K562 (cell line): Measurements from ENCODE around the gene ZNF655. TPM values are rescaled to one million over a fixed set of nuclear protein-coding genes. Genes with fewer than 3 reads are reported as not detected.
A peak's percentile ranks its signal among the peaks of the same experiment; 100 is the strongest.

Experiments used
- ATAC-seq: fragments of 200-7000 bp; cut with Tn5 transposase; 3 replicates; pipeline ENCODE4 v1.9.1; 2020; ENCODE audit warnings: moderate library complexity
- BruUV-seq: library from RNA; stranded (reverse); fragments of 400-500 nt; replicated peaks from 2 replicates; lab custom pipeline; 2021; lab: Mats Ljungman, UMichigan
- CTCF ChIA-PET: fragments of 300-600 bp; formaldehyde crosslinking; extraction: SDS; loops from one replicate; lab custom pipeline; 2021; ENCODE audit warnings: low intra/inter-chr PET ratio; lab: Yijun Ruan, JAX
- POLR2A ChIA-PET: fragments of 300-600, 350-650 bp; sonication (Branson Sonifier 250); formaldehyde crosslinking; extraction: SDS; loops from one replicate; lab custom pipeline; 2021; ENCODE audit warnings: antibody characterized with exemption, inconsistent platforms; lab: Yijun Ruan, JAX
- DNase-seq, 4 experiments: peaks; one replicate each; pipeline versions ENCODE4 v3.0.0 to v3.0.0-alpha.2; 2011 to 2018; ENCODE audit warnings: low spot score in 3 of 4, mixed read lengths in 3 of 4; ENCODE audit errors: extremely low read depth in 1 of 4
- FAIRE-seq: peaks from 2 replicates; lab custom pipeline; 2011; peaks lifted over from hg19 to GRCh38; lab: Jason Lieb, UNC
- H2AFZ ChIP-seq: 2 replicates; pipeline ENCODE4 v1.6.0; 2011; ENCODE audit warnings: low read depth, low read length, control low read depth, inconsistent platforms
- H3K27ac ChIP-seq: fragments of 200-600 bp; 3 replicates; pipeline ENCODE4 v1.8.0; 2011; ENCODE audit warnings: low read depth, mild to moderate bottlenecking, control low read depth, inconsistent platforms, low read length, moderate library complexity, mixed read lengths; ENCODE audit errors: extremely low read depth
- H3K27me3 ChIP-seq, 2 experiments: fragments of 300-600 bp in 1 of 2; 2 replicates in 1 of 2; 3 replicates in 1 of 2; pipeline versions ENCODE4 v1.6.0 to v1.8.0; 2011; ENCODE audit warnings: inconsistent platforms in 2 of 2, low read length in 2 of 2, mild to moderate bottlenecking in 1 of 2, mixed read lengths in 1 of 2, moderate library complexity in 1 of 2; ENCODE audit not compliant: control insufficient read depth in 2 of 2, insufficient read depth in 2 of 2
- H3K36me3 ChIP-seq: fragments of 300-600 bp; 3 replicates; pipeline ENCODE4 v1.8.0; 2011; ENCODE audit warnings: mild to moderate bottlenecking, low read length, inconsistent platforms; ENCODE audit not compliant: control insufficient read depth, insufficient read depth
- H3K4me1 ChIP-seq, 2 experiments: fragments of 200-600 bp in 1 of 2; replicated peaks in 1 of 2; 2 replicates in 1 of 2; 3 replicates in 1 of 2; pipeline versions ENCODE4 v1.5.1 to v1.8.0; 2011; ENCODE audit warnings: inconsistent platforms in 2 of 2, low read length in 2 of 2, mild to moderate bottlenecking in 1 of 2, mixed read lengths in 1 of 2, moderate library complexity in 1 of 2; ENCODE audit not compliant: control insufficient read depth in 2 of 2, insufficient read depth in 2 of 2
- H3K4me2 ChIP-seq: 2 replicates; pipeline ENCODE4 v1.6.1; 2011; ENCODE audit warnings: low read length, control low read depth, inconsistent platforms, mixed read lengths; ENCODE audit not compliant: insufficient read depth
- H3K4me3 ChIP-seq: fragments of 200-600 bp; sonication (generic), shearing (Covaris generic); 2 replicates; pipeline ENCODE4 v1.5.1; 2016; ENCODE audit warnings: control low read depth, inconsistent platforms
- H3K79me2 ChIP-seq: fragments of 200-600 bp; 3 replicates; pipeline ENCODE4 v1.8.0; 2011; ENCODE audit warnings: low read length, inconsistent platforms; ENCODE audit not compliant: control insufficient read depth, insufficient read depth
- H3K9ac ChIP-seq, 2 experiments: 2 replicates each; pipeline versions ENCODE4 v1.6.0 to v1.6.1; 2011; ENCODE audit warnings: low read depth in 2 of 2, low read length in 2 of 2, control low read depth in 1 of 2, inconsistent platforms in 1 of 2, mild to moderate bottlenecking in 1 of 2, mixed read lengths in 1 of 2; ENCODE audit not compliant: insufficient read depth in 1 of 2
- H3K9me1 ChIP-seq: one replicate; pipeline ENCODE4 v1.6.0; 2011; ENCODE audit warnings: inconsistent platforms, mild to moderate bottlenecking, low read length, moderate library complexity; ENCODE audit not compliant: control insufficient read depth, insufficient read depth
- H3K9me3 ChIP-seq: replicated peaks from 2 replicates; pipeline ENCODE4 v1.5.1; 2011; ENCODE audit warnings: low read depth, low read length, inconsistent platforms; ENCODE audit not compliant: control insufficient read depth, insufficient read depth
- H4K20me1 ChIP-seq: replicated peaks from 2 replicates; pipeline ENCODE4 v1.6.1; 2011; ENCODE audit warnings: low read length, inconsistent platforms, mixed read lengths; ENCODE audit not compliant: control insufficient read depth, insufficient read depth
- BRD9 ChIP-seq: fragments of 450-650 bp; IDR thresholded peaks from 2 replicates; pipeline ENCODE4 v1.6.1; 2018; ENCODE audit warnings: low read depth; ENCODE audit not compliant: partially characterized antibody
- KLF13 ChIP-seq: fragments of 450-650 bp; IDR thresholded peaks from 2 replicates; pipeline ENCODE4 v1.6.1; 2016; ENCODE audit warnings: missing genetic modification characterization, low read depth, mild to moderate bottlenecking, missing compliant biosample characterization, moderate library complexity, borderline replicate concordance
- MAFF ChIP-seq: IDR thresholded peaks from 2 replicates; pipeline ENCODE4 v1.6.1; 2012; ENCODE audit warnings: low read length, improper control_type of control experiment
- MIER1 ChIP-seq: fragments of 450-650 bp; IDR thresholded peaks from 2 replicates; pipeline ENCODE4 v1.6.1; 2016; ENCODE audit warnings: antibody characterized with exemption, mild to moderate bottlenecking, low read depth
- POLR2A ChIP-seq: fragments of 450-650 bp; conservative IDR thresholded peaks from 2 replicates; pipeline ENCODE4 v1.6.1; 2016
- RFX1 ChIP-seq: fragments of 450-650 bp; IDR thresholded peaks from 2 replicates; pipeline ENCODE4 v1.6.1; 2016; ENCODE audit warnings: mild to moderate bottlenecking, moderate library complexity
- STAT5A ChIP-seq: IDR thresholded peaks from 2 replicates; pipeline ENCODE4 v1.6.1; 2012; ENCODE audit warnings: low read length, inconsistent platforms, borderline replicate concordance
- TCF7 ChIP-seq: sonication (generic); IDR thresholded peaks from 2 replicates; pipeline ENCODE4 v1.6.1; 2016; ENCODE audit warnings: antibody characterized with exemption, borderline replicate concordance
- WGBS: fragments of 100-300 bp; shearing (Covaris generic); methylation state at CpG from one replicate; pipeline ENCODE4 v1.1.6; 2016; ENCODE audit warnings: low coverage, mixed read lengths; ENCODE audit not compliant: insufficient coverage; ENCODE audit errors: missing lambda C conversion rate; 5-methylcytosine and 5-hydroxymethylcytosine counted together
- in situ Hi-C: fragments of 300-500 bp; cut with MboI; formaldehyde crosslinking; loops from 4 replicates; pipeline ENCODE4 v1.15.0; 2018; ENCODE audit warnings: inconsistent platforms, mixed read lengths
- intact Hi-C: fragments of 100-400 bp; cut with micrococcal nuclease; formaldehyde crosslinking; loops from 2 replicates; pipeline ENCODE4 v1.14.2; 2022
- polyA plus RNA-seq, 8 experiments: library from polyadenylated mRNA; depleted of rRNA in 4 of 8; stranded (reverse) in 5 of 8; unstranded in 3 of 8; fragments of >200 nt; fragmentation: Nextera tagmentation in 2 of 8; fragmentation: Illumina TruSeq in 1 of 8; extraction: Ambion mirVana in 2 of 8; extraction: Trizol in 1 of 8; gene quantifications; 2 replicates each; pipeline versions ENCODE4 v1.2.1 to v1.2.3, GENCODE V29; 2011 to 2014; ENCODE audit warnings: inconsistent platforms in 1 of 8, missing spikeins in 1 of 8
- total RNA-seq, 7 experiments: library from RNA; depleted of rRNA in 6 of 7; stranded (reverse); fragments of >200 nt in 6 of 7; fragmentation: Illumina TruSeq in 2 of 7; extraction: Trizol in 2 of 7; gene quantifications; 2 replicates each; pipeline versions ENCODE4 v1.2.1 to v1.2.3, GENCODE V29; 2011 to 2021; ENCODE audit warnings: low replicate concordance in 1 of 7
- TF ChIP-seq, protein P1 (sequence below): sonication (generic); formaldehyde crosslinking; IDR thresholded peaks from 2 replicates; pipeline ENCODE4 v1.8.0; 2022; ENCODE audit warnings: missing genetic modification reagents, mild to moderate bottlenecking, moderate library complexity, borderline replicate concordance
- TF ChIP-seq, protein P2 (sequence below): fragments of 450-650 bp; IDR thresholded peaks from 2 replicates; pipeline ENCODE4 v1.6.1; 2016; ENCODE audit warnings: mild to moderate bottlenecking
- TF ChIP-seq, protein P3 (sequence below): fragments of 450-650 bp; formaldehyde crosslinking; IDR thresholded peaks from 2 replicates; pipeline ENCODE4 v1.4.0; 2020; ENCODE audit warnings: mild to moderate bottlenecking, moderate library complexity
- TF ChIP-seq, protein P4 (sequence below): fragments of 250-450 bp; sonication (Bioruptor Pico); IDR thresholded peaks from 2 replicates; pipeline ENCODE4 v1.8.0; 2022; ENCODE audit warnings: moderate library complexity, mild to moderate bottlenecking, inconsistent platforms

ZNF655 gene
- total and polyA plus RNA-seq, 9 of the 15 experiments (the other 6 are each of a cell fraction or from before 2014, with no cell fraction given) = 25.7 to 130 (median 95.2) TPM

DNA sequence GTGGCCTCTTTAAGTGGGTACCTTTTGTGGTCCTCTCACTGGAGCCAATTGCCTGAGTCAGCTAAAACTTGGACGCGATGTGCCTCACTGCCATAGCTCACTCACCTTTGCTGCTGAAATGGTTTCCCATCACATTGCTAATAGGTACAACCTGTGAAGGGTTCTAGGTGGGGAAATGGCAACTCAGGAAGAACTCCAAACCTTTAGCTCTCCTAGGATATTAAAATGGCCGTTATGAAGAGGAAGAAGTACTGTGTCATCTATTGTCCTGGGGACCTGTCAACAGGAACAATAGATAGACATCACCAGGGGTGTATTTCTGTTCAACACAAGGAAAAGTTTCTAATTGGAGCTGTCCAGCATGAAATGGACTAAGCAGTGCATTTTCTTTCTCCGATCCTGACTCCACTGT is 1.2 kb upstream of the ZNF655 start:
- H3K4me3 ChIP-seq = peak overlapping the region; percentile 88
- H3K27ac ChIP-seq = peak overlapping the region; percentile 95
- DNase-seq (peak in 3 of 4 experiments; percentile 30 to 38 (median 32)), FAIRE-seq (no peak), ATAC-seq (no peak)
- WGBS = 69% methylated on average over 4 of the region's 4 CpGs
- no peaks in the 10 kb centered on the region for H3K9me3 ChIP-seq
- in situ Hi-C loops = no loop called here
- peak overlapping the region; percentile 100 for H3K4me2 ChIP-seq
- ChIA-PET POLR2A (interaction anchor here (0.6 to 4.5 kb wide), 14 partner anchors 10 to 363 kb away, joined by 3 to 31 read pairs (median 6); partner anchors contain the start of genes BUD31, PDAP1, TRIM4 and ZKSCAN5), CTCF (no interaction called here)
- H3K9me1 ChIP-seq = peaks cover 6% of the 10 kb centered on the region
- peaks cover 57% of the 10 kb centered on the region for H3K79me2 ChIP-seq
- BruUV-seq = no TSS peak
- peaks cover 16 to 22% of the 10 kb centered on the region in 2 experiments; a peak in 4 of 5 replicates for H3K4me1 ChIP-seq
- H3K9ac ChIP-seq = peak overlapping the region; percentile 87 to 100
- H3K27me3 ChIP-seq = no peaks in the 10 kb centered on the region
- H2AFZ ChIP-seq = no peak overlapping the region
- intact Hi-C loops = loop anchor here (10.0 kb wide), 1 partner anchor 82 kb away; the partner anchor contains the start of gene ZNF789
- H4K20me1 ChIP-seq = 0 out of 2 replicates have a peak, but pooled peaks cover 6% of the 10 kb centered on the region
- peaks cover 62% of the 10 kb centered on the region for H3K36me3 ChIP-seq
- TF ChIP-seq MIER1 (peak; percentile 39; the same call in 1 of the 2 replicates), RFX1 (no peak), STAT5A (no peak), BRD9 (no peak), POLR2A (no peak), MAFF (peak; percentile 92), KLF13 (tag) (no peak), TCF7 (no peak)
- TF ChIP-seq, protein P1, sequence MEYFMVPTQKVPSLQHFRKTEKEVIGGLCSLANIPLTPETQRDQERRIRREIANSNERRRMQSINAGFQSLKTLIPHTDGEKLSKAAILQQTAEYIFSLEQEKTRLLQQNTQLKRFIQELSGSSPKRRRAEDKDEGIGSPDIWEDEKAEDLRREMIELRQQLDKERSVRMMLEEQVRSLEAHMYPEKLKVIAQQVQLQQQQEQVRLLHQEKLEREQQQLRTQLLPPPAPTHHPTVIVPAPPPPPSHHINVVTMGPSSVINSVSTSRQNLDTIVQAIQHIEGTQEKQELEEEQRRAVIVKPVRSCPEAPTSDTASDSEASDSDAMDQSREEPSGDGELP = no peak
- TF ChIP-seq, protein P2, sequence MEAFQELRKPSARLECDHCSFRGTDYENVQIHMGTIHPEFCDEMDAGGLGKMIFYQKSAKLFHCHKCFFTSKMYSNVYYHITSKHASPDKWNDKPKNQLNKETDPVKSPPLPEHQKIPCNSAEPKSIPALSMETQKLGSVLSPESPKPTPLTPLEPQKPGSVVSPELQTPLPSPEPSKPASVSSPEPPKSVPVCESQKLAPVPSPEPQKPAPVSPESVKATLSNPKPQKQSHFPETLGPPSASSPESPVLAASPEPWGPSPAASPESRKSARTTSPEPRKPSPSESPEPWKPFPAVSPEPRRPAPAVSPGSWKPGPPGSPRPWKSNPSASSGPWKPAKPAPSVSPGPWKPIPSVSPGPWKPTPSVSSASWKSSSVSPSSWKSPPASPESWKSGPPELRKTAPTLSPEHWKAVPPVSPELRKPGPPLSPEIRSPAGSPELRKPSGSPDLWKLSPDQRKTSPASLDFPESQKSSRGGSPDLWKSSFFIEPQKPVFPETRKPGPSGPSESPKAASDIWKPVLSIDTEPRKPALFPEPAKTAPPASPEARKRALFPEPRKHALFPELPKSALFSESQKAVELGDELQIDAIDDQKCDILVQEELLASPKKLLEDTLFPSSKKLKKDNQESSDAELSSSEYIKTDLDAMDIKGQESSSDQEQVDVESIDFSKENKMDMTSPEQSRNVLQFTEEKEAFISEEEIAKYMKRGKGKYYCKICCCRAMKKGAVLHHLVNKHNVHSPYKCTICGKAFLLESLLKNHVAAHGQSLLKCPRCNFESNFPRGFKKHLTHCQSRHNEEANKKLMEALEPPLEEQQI = 0 out of 2 replicates have a peak, but pooled peaks have one; percentile 29
- TF ChIP-seq, protein P3, sequence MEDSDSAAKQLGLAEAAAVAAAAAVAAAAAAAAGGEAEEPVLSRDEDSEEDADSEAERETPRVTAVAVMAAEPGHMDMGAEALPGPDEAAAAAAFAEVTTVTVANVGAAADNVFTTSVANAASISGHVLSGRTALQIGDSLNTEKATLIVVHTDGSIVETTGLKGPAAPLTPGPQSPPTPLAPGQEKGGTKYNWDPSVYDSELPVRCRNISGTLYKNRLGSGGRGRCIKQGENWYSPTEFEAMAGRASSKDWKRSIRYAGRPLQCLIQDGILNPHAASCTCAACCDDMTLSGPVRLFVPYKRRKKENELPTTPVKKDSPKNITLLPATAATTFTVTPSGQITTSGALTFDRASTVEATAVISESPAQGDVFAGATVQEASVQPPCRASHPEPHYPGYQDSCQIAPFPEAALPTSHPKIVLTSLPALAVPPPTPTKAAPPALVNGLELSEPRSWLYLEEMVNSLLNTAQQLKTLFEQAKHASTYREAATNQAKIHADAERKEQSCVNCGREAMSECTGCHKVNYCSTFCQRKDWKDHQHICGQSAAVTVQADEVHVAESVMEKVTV = no peak
- TF ChIP-seq, protein P4, sequence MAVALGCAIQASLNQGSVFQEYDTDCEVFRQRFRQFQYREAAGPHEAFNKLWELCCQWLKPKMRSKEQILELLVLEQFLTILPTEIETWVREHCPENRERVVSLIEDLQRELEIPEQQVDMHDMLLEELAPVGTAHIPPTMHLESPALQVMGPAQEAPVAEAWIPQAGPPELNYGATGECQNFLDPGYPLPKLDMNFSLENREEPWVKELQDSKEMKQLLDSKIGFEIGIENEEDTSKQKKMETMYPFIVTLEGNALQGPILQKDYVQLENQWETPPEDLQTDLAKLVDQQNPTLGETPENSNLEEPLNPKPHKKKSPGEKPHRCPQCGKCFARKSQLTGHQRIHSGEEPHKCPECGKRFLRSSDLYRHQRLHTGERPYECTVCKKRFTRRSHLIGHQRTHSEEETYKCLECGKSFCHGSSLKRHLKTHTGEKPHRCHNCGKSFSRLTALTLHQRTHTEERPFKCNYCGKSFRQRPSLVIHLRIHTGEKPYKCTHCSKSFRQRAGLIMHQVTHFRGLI (CRISPR knock-in tag) = no peak
